Liver (tissue), 3 donors: ENCODE measurements around the gene WDR46.

Experiments
- HNF4A ChIP-seq, 2 donors: conservative IDR thresholded peaks; 2 replicates each; pipeline ENCODE4 v1.6.1; 2016; ENCODE audit warnings: antibody characterized with exemption in 2 of 2, mild to moderate bottlenecking in 2 of 2
- TAF1 ChIP-seq: conservative IDR thresholded peaks from 2 replicates; pipeline ENCODE4 v1.6.1; 2016; ENCODE audit warnings: antibody characterized with exemption, mild to moderate bottlenecking
- TF ChIP-seq, protein P1 (sequence below): fragments of 150-350 bp; IDR thresholded peaks from 2 replicates; pipeline ENCODE4 v1.5.1; 2017; ENCODE audit warnings: improper control_type of control experiment, low read depth, low read length; ENCODE audit not compliant: missing input control
- TF ChIP-seq, protein P2 (sequence below): IDR thresholded peaks from 2 replicates; pipeline ENCODE4 v1.6.1; 2016; ENCODE audit warnings: antibody characterized with exemption, mild to moderate bottlenecking
- donor health status: healthy.
- donor health status: healthy.

DNA sequence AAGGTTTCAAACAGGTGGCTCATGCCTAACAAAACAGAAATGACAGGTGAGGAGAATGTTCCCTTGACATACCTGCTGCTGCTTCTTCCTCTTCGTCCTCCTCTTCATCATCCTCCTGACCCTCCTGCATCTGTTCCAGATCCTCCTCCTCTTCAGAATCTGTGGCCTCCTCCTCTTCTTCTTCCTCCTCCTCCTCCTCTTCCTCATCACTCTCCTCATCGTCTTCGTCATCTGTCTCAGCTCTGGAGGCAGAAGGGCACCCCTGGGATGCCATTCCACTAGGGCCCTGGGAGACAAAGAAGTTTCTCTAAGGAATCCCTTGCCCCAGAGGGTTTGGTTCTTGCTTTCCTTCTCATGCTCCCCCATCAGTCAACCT is 30.9 kb upstream of the WDR46 start:
- no peak for TF ChIP-seq TAF1
- TF ChIP-seq, protein P1, sequence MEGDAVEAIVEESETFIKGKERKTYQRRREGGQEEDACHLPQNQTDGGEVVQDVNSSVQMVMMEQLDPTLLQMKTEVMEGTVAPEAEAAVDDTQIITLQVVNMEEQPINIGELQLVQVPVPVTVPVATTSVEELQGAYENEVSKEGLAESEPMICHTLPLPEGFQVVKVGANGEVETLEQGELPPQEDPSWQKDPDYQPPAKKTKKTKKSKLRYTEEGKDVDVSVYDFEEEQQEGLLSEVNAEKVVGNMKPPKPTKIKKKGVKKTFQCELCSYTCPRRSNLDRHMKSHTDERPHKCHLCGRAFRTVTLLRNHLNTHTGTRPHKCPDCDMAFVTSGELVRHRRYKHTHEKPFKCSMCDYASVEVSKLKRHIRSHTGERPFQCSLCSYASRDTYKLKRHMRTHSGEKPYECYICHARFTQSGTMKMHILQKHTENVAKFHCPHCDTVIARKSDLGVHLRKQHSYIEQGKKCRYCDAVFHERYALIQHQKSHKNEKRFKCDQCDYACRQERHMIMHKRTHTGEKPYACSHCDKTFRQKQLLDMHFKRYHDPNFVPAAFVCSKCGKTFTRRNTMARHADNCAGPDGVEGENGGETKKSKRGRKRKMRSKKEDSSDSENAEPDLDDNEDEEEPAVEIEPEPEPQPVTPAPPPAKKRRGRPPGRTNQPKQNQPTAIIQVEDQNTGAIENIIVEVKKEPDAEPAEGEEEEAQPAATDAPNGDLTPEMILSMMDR, result no peak
- TF ChIP-seq HNF4A (conservative IDR thresholded peaks at IDR 0.05), result no peak
- TF ChIP-seq, protein P2, sequence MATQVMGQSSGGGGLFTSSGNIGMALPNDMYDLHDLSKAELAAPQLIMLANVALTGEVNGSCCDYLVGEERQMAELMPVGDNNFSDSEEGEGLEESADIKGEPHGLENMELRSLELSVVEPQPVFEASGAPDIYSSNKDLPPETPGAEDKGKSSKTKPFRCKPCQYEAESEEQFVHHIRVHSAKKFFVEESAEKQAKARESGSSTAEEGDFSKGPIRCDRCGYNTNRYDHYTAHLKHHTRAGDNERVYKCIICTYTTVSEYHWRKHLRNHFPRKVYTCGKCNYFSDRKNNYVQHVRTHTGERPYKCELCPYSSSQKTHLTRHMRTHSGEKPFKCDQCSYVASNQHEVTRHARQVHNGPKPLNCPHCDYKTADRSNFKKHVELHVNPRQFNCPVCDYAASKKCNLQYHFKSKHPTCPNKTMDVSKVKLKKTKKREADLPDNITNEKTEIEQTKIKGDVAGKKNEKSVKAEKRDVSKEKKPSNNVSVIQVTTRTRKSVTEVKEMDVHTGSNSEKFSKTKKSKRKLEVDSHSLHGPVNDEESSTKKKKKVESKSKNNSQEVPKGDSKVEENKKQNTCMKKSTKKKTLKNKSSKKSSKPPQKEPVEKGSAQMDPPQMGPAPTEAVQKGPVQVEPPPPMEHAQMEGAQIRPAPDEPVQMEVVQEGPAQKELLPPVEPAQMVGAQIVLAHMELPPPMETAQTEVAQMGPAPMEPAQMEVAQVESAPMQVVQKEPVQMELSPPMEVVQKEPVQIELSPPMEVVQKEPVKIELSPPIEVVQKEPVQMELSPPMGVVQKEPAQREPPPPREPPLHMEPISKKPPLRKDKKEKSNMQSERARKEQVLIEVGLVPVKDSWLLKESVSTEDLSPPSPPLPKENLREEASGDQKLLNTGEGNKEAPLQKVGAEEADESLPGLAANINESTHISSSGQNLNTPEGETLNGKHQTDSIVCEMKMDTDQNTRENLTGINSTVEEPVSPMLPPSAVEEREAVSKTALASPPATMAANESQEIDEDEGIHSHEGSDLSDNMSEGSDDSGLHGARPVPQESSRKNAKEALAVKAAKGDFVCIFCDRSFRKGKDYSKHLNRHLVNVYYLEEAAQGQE, result no peak
